BLaER1 treated with 17β-estradiol and CSF1 and Interleukin-3, amounts not matched to agents 10 nM and 100 nM (cell line): ENCODE results near the gene RNASE1.

ENCODE experiments used
- H3K27ac ChIP-seq, 11 experiments: shearing (Covaris generic); formaldehyde crosslinking; 2 replicates each; pipeline ENCODE4 v1.8.1; 2022
- H3K27me3 ChIP-seq, 11 experiments: shearing (Covaris generic); formaldehyde crosslinking; 2 replicates each; pipeline ENCODE4 v1.8.1; 2022
- H3K36me3 ChIP-seq, 11 experiments: shearing (Covaris generic); formaldehyde crosslinking; 2 replicates each; pipeline ENCODE4 v1.8.1; 2022
- H3K4me1 ChIP-seq, 10 experiments: shearing (Covaris generic); formaldehyde crosslinking; 2 replicates each; pipeline ENCODE4 v1.8.1; 2022
- H3K4me2 ChIP-seq, 11 experiments: shearing (Covaris generic); formaldehyde crosslinking; 2 replicates each; pipeline ENCODE4 v1.8.1; 2022
- H3K4me3 ChIP-seq, 10 experiments: shearing (Covaris generic); formaldehyde crosslinking; 2 replicates each; pipeline ENCODE4 v1.8.1; 2022
- H3K9ac ChIP-seq, 11 experiments: shearing (Covaris generic); formaldehyde crosslinking; 2 replicates each; pipeline ENCODE4 v1.8.1; 2022
- H3K9me3 ChIP-seq, 11 experiments: shearing (Covaris generic); formaldehyde crosslinking; replicated peaks in 1 of 11; 2 replicates each; pipeline ENCODE4 v1.8.1; 2022
- H4K20me1 ChIP-seq, 11 experiments: shearing (Covaris generic); formaldehyde crosslinking; 2 replicates each; pipeline ENCODE4 v1.8.1; 2022
- Cebpa-rat ChIP-seq, 11 experiments: shearing (Covaris generic); IDR thresholded peaks; 2 replicates each; pipeline ENCODE4 v1.8.1; 2022

RNASE1 gene

GRCh38 chr14:20802341-20803084, at the start of gene RNASE1:
Gene RNASE1, minus strand, starts transcription at chr14:20802844. Its CDS starts 776 bp downstream, at chr14:20802068.
- Histone ChIP-seq H3K36me3 (peaks cover 0 to 10% (median 0%) of the 10 kb centered on the region in 11 experiments; a peak in 2 of 22 replicates), H3K27me3 (no peaks in the 10 kb centered on the region), H3K9ac (peak within 1 kb of the TSS in 3 of 11 experiments; percentile 75 to 79 (median 77); a peak in 5 of 22 replicates), H3K27ac (peak within 1 kb of the TSS in 4 of 11 experiments; percentile 81 to 92 (median 88); a peak in 6 of 22 replicates), H3K9me3 (no peaks in the 10 kb centered on the region), H3K4me1 (peaks cover 11 to 98% (median 30%) of the 10 kb centered on the region in 10 experiments; a peak in 19 of 20 replicates), H3K4me2 (peak within 1 kb of the TSS in 5 of 11 experiments; percentile 79 to 91 (median 87); a peak in 9 of 22 replicates), H4K20me1 (no peaks in the 10 kb centered on the region), H3K4me3 (peak within 1 kb of the TSS in 3 of 10 experiments; percentile 53 to 60 (median 58); a peak in 6 of 20 replicates)
- no peak for TF ChIP-seq Cebpa-rat (IDR thresholded peaks at IDR 0.05)

- H3K4me3 ChIP-seq = no peak overlapping the region
- H3K4me1 ChIP-seq = peaks cover 0 to 47% (median 4%) of the 10 kb centered on the region in 10 experiments; a peak in 10 of 20 replicates
- peak overlapping the region in 3 of 11 experiments; percentile 15 to 61 (median 28); a peak in 4 of 22 replicates for H3K27ac ChIP-seq
- no peak for TF ChIP-seq Cebpa-rat (IDR thresholded peaks at IDR 0.05)
- H3K4me2 ChIP-seq = peak overlapping the region in 5 of 11 experiments; percentile 3 to 75 (median 60); a peak in 8 of 22 replicates
- H4K20me1 ChIP-seq = no peaks in the 10 kb centered on the region
- no peaks in the 10 kb centered on the region for H3K9me3 ChIP-seq
- no peaks in the 10 kb centered on the region for H3K36me3 ChIP-seq
- no peaks in the 10 kb centered on the region for H3K27me3 ChIP-seq
- peak overlapping the region in 2 of 11 experiments; percentile 2 to 3; a peak in 1 of 22 replicates for H3K9ac ChIP-seq
These were observed 46.4 kb upstream of the RNASE1 start for GRCh38 chr14:20848955-20849570.

GRCh38 chr14:20848316-20848954, 45.8 kb upstream of the RNASE1 start:
- H3K9me3 ChIP-seq = no peaks in the 10 kb centered on the region
- no peaks in the 10 kb centered on the region for H3K36me3 ChIP-seq
- H3K4me3 ChIP-seq = no peak overlapping the region
- peak overlapping the region in 5 of 11 experiments; percentile 3 to 75 (median 60); a peak in 8 of 22 replicates for H3K4me2 ChIP-seq
- H3K27me3 ChIP-seq = no peaks in the 10 kb centered on the region
- TF ChIP-seq Cebpa-rat (IDR thresholded peaks at IDR 0.05) = no peak
- peak overlapping the region in 3 of 11 experiments; percentile 15 to 61 (median 28); a peak in 4 of 22 replicates for H3K27ac ChIP-seq
- peak overlapping the region in 2 of 11 experiments; percentile 2 to 3; a peak in 1 of 22 replicates for H3K9ac ChIP-seq
- no peaks in the 10 kb centered on the region for H4K20me1 ChIP-seq
- H3K4me1 ChIP-seq = peaks cover 0 to 53% (median 4%) of the 10 kb centered on the region in 10 experiments; a peak in 10 of 20 replicates

GRCh38 chr14:20846560-20846959, 43.9 kb upstream of the RNASE1 start:
- no peaks in the 10 kb centered on the region for H3K36me3 ChIP-seq
- H3K4me2 ChIP-seq = peak overlapping the region in 6 of 11 experiments; percentile 19 to 83 (median 58); a peak in 9 of 22 replicates
- no peaks in the 10 kb centered on the region for H4K20me1 ChIP-seq
- H3K9me3 ChIP-seq = no peaks in the 10 kb centered on the region
- H3K27me3 ChIP-seq = no peaks in the 10 kb centered on the region
- TF ChIP-seq Cebpa-rat (IDR thresholded peaks at IDR 0.05) = no peak
- no peak overlapping the region for H3K9ac ChIP-seq
- peaks cover 0 to 66% (median 4%) of the 10 kb centered on the region in 10 experiments; a peak in 11 of 20 replicates for H3K4me1 ChIP-seq
- no peak overlapping the region for H3K4me3 ChIP-seq
- peak overlapping the region in 2 of 11 experiments; percentile 32 to 49; a peak in 4 of 22 replicates for H3K27ac ChIP-seq

- Histone ChIP-seq H3K9me3 (peaks cover 0 to 4% (median 0%) of the 10 kb centered on the region in 11 experiments; a peak in 2 of 22 replicates), H3K27ac (no peak overlapping the region), H3K4me3 (no peak overlapping the region), H3K36me3 (no peaks in the 10 kb centered on the region), H4K20me1 (no peaks in the 10 kb centered on the region), H3K9ac (no peak overlapping the region), H3K27me3 (no peaks in the 10 kb centered on the region), H3K4me1 (peaks cover 0 to 43% (median under 1%) of the 10 kb centered on the region in 10 experiments; a peak in 10 of 20 replicates), H3K4me2 (no peak overlapping the region)
- TF ChIP-seq Cebpa-rat (IDR thresholded peaks at IDR 0.05) = no peak
These were observed 38.5 kb upstream of the RNASE1 start for GRCh38 chr14:20841096-20841495.

GRCh38 chr14:20837831-20838230, 35.2 kb upstream of the RNASE1 start:
- Histone ChIP-seq H3K27me3 (no peaks in the 10 kb centered on the region), H3K9ac (no peak overlapping the region), H3K9me3 (peaks cover 0 to 8% (median 0%) of the 10 kb centered on the region in 11 experiments; a peak in 2 of 22 replicates), H3K36me3 (no peaks in the 10 kb centered on the region), H3K4me3 (no peak overlapping the region), H3K4me2 (no peak overlapping the region), H3K27ac (no peak overlapping the region), H4K20me1 (no peaks in the 10 kb centered on the region), H3K4me1 (peaks cover 0 to 27% (median 0%) of the 10 kb centered on the region in 10 experiments; a peak in 5 of 20 replicates)
- no peak for TF ChIP-seq Cebpa-rat (IDR thresholded peaks at IDR 0.05)

- Histone ChIP-seq H3K36me3 (no peaks in the 10 kb centered on the region), H3K9ac (no peak overlapping the region), H4K20me1 (no peaks in the 10 kb centered on the region), H3K4me2 (peak overlapping the region in 2 of 11 experiments; percentile 17 to 31; a peak in 1 of 22 replicates), H3K27ac (peak overlapping the region in 1 of 11 experiments; percentile 4; a peak in 1 of 22 replicates), H3K4me1 (peaks cover 0 to 17% (median 0%) of the 10 kb centered on the region in 10 experiments; a peak in 3 of 20 replicates), H3K27me3 (no peaks in the 10 kb centered on the region), H3K9me3 (peaks cover 0 to 8% (median 0%) of the 10 kb centered on the region in 11 experiments; a peak in 3 of 22 replicates), H3K4me3 (no peak overlapping the region)
- no peak for TF ChIP-seq Cebpa-rat (IDR thresholded peaks at IDR 0.05)
These were observed 34.2 kb upstream of the RNASE1 start for GRCh38 chr14:20836668-20837338.

GRCh38 chr14:20834899-20835298, 32.3 kb upstream of the RNASE1 start:
- Histone ChIP-seq H3K9ac (no peak overlapping the region), H3K4me1 (peaks cover 0 to 15% (median 0%) of the 10 kb centered on the region in 10 experiments; a peak in 3 of 20 replicates), H3K9me3 (peaks cover 0 to 21% (median 0%) of the 10 kb centered on the region in 11 experiments; a peak in 4 of 22 replicates), H3K4me3 (no peak overlapping the region), H4K20me1 (no peaks in the 10 kb centered on the region), H3K4me2 (no peak overlapping the region), H3K36me3 (no peaks in the 10 kb centered on the region), H3K27me3 (no peaks in the 10 kb centered on the region), H3K27ac (no peak overlapping the region)
- TF ChIP-seq Cebpa-rat (IDR thresholded peaks at IDR 0.05) = no peak
